Vagina (tissue), 2 donors: Measurements from ENCODE around the gene CTCFL. TPM values are rescaled to one million over a fixed set of nuclear protein-coding genes. Genes with fewer than 3 reads are reported as not detected.
"Not testable (repeated sequence)": the region's sequence is repeated elsewhere in the genome, so short reads cannot be mapped to it uniquely, and the experiment has no call there.

ENCODE experiments used
- DNase-seq, 2 donors: peaks; one replicate each; pipeline ENCODE4 v3.0.0-alpha.2; 2017; ENCODE audit errors: extremely low spot score in 2 of 2
- H3K27ac ChIP-seq: fragments of 200-600 bp; sonication (generic); one replicate; pipeline ENCODE4 v1.5.1; 2019
- H3K27me3 ChIP-seq: fragments of 200-600 bp; sonication (generic); one replicate; pipeline ENCODE4 v1.5.1; 2019
- H3K36me3 ChIP-seq, 2 donors: fragments of 200-600 bp; sonication (generic); one replicate each; pipeline ENCODE4 v1.5.1; 2017 to 2019
- H3K4me1 ChIP-seq: fragments of 200-600 bp; sonication (generic); one replicate; pipeline ENCODE4 v1.5.1; 2019
- H3K4me3 ChIP-seq, 2 donors: fragments of 200-600 bp; sonication (generic); 1 replicate in 1 of 2; 2 replicates in 1 of 2; pipeline ENCODE4 v1.5.1; 2016 to 2019
- H3K9me3 ChIP-seq: fragments of 200-600 bp; sonication (generic); one replicate; pipeline ENCODE4 v1.5.1; 2019
- CTCF ChIP-seq, 3 experiments: fragments of 450-650 bp in 2 of 3; fragments of 200-600 bp in 1 of 3; sonication (generic) in 1 of 3; IDR thresholded peaks; one replicate each; pipeline ENCODE4 v1.5.1; 2017 to 2019; ENCODE audit warnings: antibody characterized with exemption in 3 of 3, mild to moderate bottlenecking in 2 of 3, moderate library complexity in 2 of 3
- POLR2A ChIP-seq, 2 donors: fragments of 450-650 bp; IDR thresholded peaks; one replicate each; pipeline ENCODE4 v1.6.1; 2017; ENCODE audit warnings: antibody characterized with exemption in 2 of 2, mild to moderate bottlenecking in 2 of 2, moderate library complexity in 2 of 2
- POLR2AphosphoS5 ChIP-seq, 2 donors: sonication (generic); formaldehyde crosslinking; IDR thresholded peaks; one replicate each; pipeline ENCODE4 v1.9.0; 2017; ENCODE audit warnings: antibody characterized with exemption in 2 of 2, mild to moderate bottlenecking in 2 of 2, low read depth in 1 of 2; ENCODE audit not compliant: insufficient read depth in 1 of 2
- intact Hi-C: fragments of 100-400 bp; cut with DNase I; formaldehyde crosslinking; loops from one replicate; pipeline ENCODE4 v1.15.1; 2023
- total RNA-seq: library from RNA; depleted of rRNA; stranded (reverse); fragments of >200 nt; gene quantifications from one replicate; pipeline ENCODE4 v1.2.3, GENCODE V29; 2016

Gene CTCFL
- total RNA-seq, 1 donor from 2014 or later: not detected

GRCh38 chr20:57496592-57496991 lies 28.3 kb downstream of the CTCFL start:
- no peaks in the 10 kb centered on the region for H3K9me3 ChIP-seq
- intact Hi-C loops: loop anchor here (5.0 kb wide), 1 partner anchor 114 kb away; no protein-coding TSS in a partner anchor
- no peaks in the 10 kb centered on the region for H3K36me3 ChIP-seq
- no peaks in the 10 kb centered on the region for H3K4me1 ChIP-seq
- no peaks in the 10 kb centered on the region for H3K27me3 ChIP-seq
- H3K4me3 ChIP-seq: no peak overlapping the region
- TF ChIP-seq POLR2AphosphoS5 (IDR thresholded peaks at IDR 0.05; ENCODE audit: insufficient read depth in 1 of 2, low read depth in 1 of 2) (no peak), POLR2A (IDR thresholded peaks at IDR 0.05) (no peak)
- no peak overlapping the region for H3K27ac ChIP-seq
- DNase-seq: no peak

GRCh38 chr20:57495978-57496377 lies 29.0 kb downstream of the CTCFL start:
- Histone ChIP-seq H3K9me3 (no peaks in the 10 kb centered on the region), H3K4me3 (no peak overlapping the region), H3K27ac (no peak overlapping the region), H3K4me1 (no peaks in the 10 kb centered on the region), H3K36me3 (no peaks in the 10 kb centered on the region), H3K27me3 (no peaks in the 10 kb centered on the region)
- intact Hi-C loops: loop anchor here (5.0 kb wide), 1 partner anchor 114 kb away; no protein-coding TSS in a partner anchor
- no peak for DNase-seq
- TF ChIP-seq CTCF (IDR thresholded peaks at IDR 0.05): no peak

- H3K9me3 ChIP-seq: no peaks in the 10 kb centered on the region
- no peak overlapping the region for H3K4me3 ChIP-seq
- H3K36me3 ChIP-seq: no peaks in the 10 kb centered on the region
- TF ChIP-seq POLR2AphosphoS5 (IDR thresholded peaks at IDR 0.05; ENCODE audit: insufficient read depth in 1 of 2, low read depth in 1 of 2) (no peak), POLR2A (IDR thresholded peaks at IDR 0.05) (no peak), CTCF (IDR thresholded peaks at IDR 0.05) (no peak)
- no peak overlapping the region for H3K27ac ChIP-seq
- no peak for DNase-seq
- H3K27me3 ChIP-seq: no peaks in the 10 kb centered on the region
- intact Hi-C loops: no loop called here
- H3K4me1 ChIP-seq: no peaks in the 10 kb centered on the region
These were observed 31.8 kb downstream of the CTCFL start for GRCh38 chr20:57493091-57493615.

GRCh38 chr20:57491373-57491772 lies 33.6 kb downstream of the CTCFL start:
- Histone ChIP-seq H3K27ac (no peak overlapping the region), H3K9me3 (no peaks in the 10 kb centered on the region), H3K27me3 (no peaks in the 10 kb centered on the region), H3K4me3 (no peak overlapping the region), H3K4me1 (no peaks in the 10 kb centered on the region), H3K36me3 (no peaks in the 10 kb centered on the region)
- intact Hi-C loops: no loop called here
- TF ChIP-seq POLR2AphosphoS5 (IDR thresholded peaks at IDR 0.05; ENCODE audit: insufficient read depth in 1 of 2, low read depth in 1 of 2) (no peak), POLR2A (IDR thresholded peaks at IDR 0.05) (no peak), CTCF (IDR thresholded peaks at IDR 0.05) (no peak)
- no peak for DNase-seq

- H3K4me1 ChIP-seq, H3K27ac ChIP-seq, H3K36me3 ChIP-seq, intact Hi-C loops, H3K27me3 ChIP-seq, H3K9me3 ChIP-seq, DNase-seq, H3K4me3 ChIP-seq: not testable (repeated sequence)
These were observed 36.7 kb downstream of the CTCFL start for GRCh38 chr20:57488277-57488676.

- intact Hi-C loops: no loop called here
- no peaks in the 10 kb centered on the region for H3K36me3 ChIP-seq
- H3K27ac ChIP-seq: no peak overlapping the region
- no peaks in the 10 kb centered on the region for H3K27me3 ChIP-seq
- H3K9me3 ChIP-seq: no peaks in the 10 kb centered on the region
- DNase-seq: no peak
- H3K4me3 ChIP-seq: no peak overlapping the region
- H3K4me1 ChIP-seq: no peaks in the 10 kb centered on the region
- TF ChIP-seq POLR2A (IDR thresholded peaks at IDR 0.05) (no peak), POLR2AphosphoS5 (IDR thresholded peaks at IDR 0.05; ENCODE audit: insufficient read depth in 1 of 2, low read depth in 1 of 2) (no peak), CTCF (IDR thresholded peaks at IDR 0.05) (no peak)
These were observed 39.2 kb downstream of the CTCFL start for GRCh38 chr20:57485770-57486169.
